ENCODE results near the gene NRDE2. TPM values are rescaled to one million over a fixed set of nuclear protein-coding genes. Genes with fewer than 3 reads are reported as not detected.

The NRDE2 gene
- total RNA-seq, 1 experiment from 2014 or later: 12.1 TPM

GRCh38 chr14:90354551-90355298 is 23.0 kb upstream of the NRDE2 start (continued):
- TF ChIP-seq ZNF425 (CRISPR knock-in tag; conservative IDR thresholded peaks at IDR 0.05) (no peak), ZMAT4 (CRISPR knock-in tag; IDR thresholded peaks at IDR 0.05) (no peak), SMAD3 (CRISPR knock-in tag; IDR thresholded peaks at IDR 0.05; ENCODE audit: borderline replicate concordance) (no peak), CREM (CRISPR knock-in tag; IDR thresholded peaks at IDR 0.05) (no peak), ESRRA (CRISPR knock-in tag; IDR thresholded peaks at IDR 0.05; ENCODE audit: borderline replicate concordance) (no peak), ZNF671 (CRISPR knock-in tag; IDR thresholded peaks at IDR 0.05) (no peak), SP1 (CRISPR knock-in tag; conservative IDR thresholded peaks at IDR 0.05) (no peak), PREB (CRISPR knock-in tag; IDR thresholded peaks at IDR 0.05; ENCODE audit: borderline replicate concordance) (no peak), ZNF416 (CRISPR knock-in tag; IDR thresholded peaks at IDR 0.05) (no peak)
- TF ChIP-seq, protein P1, sequence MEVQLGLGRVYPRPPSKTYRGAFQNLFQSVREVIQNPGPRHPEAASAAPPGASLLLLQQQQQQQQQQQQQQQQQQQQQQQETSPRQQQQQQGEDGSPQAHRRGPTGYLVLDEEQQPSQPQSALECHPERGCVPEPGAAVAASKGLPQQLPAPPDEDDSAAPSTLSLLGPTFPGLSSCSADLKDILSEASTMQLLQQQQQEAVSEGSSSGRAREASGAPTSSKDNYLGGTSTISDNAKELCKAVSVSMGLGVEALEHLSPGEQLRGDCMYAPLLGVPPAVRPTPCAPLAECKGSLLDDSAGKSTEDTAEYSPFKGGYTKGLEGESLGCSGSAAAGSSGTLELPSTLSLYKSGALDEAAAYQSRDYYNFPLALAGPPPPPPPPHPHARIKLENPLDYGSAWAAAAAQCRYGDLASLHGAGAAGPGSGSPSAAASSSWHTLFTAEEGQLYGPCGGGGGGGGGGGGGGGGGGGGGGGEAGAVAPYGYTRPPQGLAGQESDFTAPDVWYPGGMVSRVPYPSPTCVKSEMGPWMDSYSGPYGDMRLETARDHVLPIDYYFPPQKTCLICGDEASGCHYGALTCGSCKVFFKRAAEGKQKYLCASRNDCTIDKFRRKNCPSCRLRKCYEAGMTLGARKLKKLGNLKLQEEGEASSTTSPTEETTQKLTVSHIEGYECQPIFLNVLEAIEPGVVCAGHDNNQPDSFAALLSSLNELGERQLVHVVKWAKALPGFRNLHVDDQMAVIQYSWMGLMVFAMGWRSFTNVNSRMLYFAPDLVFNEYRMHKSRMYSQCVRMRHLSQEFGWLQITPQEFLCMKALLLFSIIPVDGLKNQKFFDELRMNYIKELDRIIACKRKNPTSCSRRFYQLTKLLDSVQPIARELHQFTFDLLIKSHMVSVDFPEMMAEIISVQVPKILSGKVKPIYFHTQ (CRISPR knock-in tag; IDR thresholded peaks at IDR 0.05): no peak

- H3K36me3 Mint-ChIP-seq: no peaks in the 10 kb centered on the region
- H3K9me3 Mint-ChIP-seq: peaks cover 5% of the 10 kb centered on the region; the same call in 1 of the 2 replicates
- no peak for TF ChIP-seq JAZF1 (CRISPR knock-in tag; IDR thresholded peaks at IDR 0.05)
- no peak for TF ChIP-seq AFF4 (CRISPR knock-in tag; IDR thresholded peaks at IDR 0.05; ENCODE audit: borderline replicate concordance)
- TF ChIP-seq CTCF (IDR thresholded peaks at IDR 0.05): no peak
- no peak overlapping the region for H3K27ac Mint-ChIP-seq
- CTCF ChIA-PET: no interaction called here
- ATAC-seq (no peak), DNase-seq (ENCODE audit: low spot score) (no peak)
- H3K27me3 Mint-ChIP-seq (ENCODE audit: low read depth): no peaks in the 10 kb centered on the region; the same call in 1 of the 2 replicates
- peaks cover 19% of the 10 kb centered on the region for H3K4me1 Mint-ChIP-seq
- H3K4me3 Mint-ChIP-seq: no peak overlapping the region
- POLR2A ChIA-PET: no interaction called here
Observed at GRCh38 chr14:90349739-90350138, 18.0 kb upstream of the NRDE2 start.
